GM12891 (cell line): ENCODE measurements around the gene OSM.

Experiments used
- DNase-seq: peaks from one replicate; pipeline ENCODE4 v3.0.0; 2011; ENCODE audit warnings: low spot score; ENCODE audit not compliant: insufficient read length
- FAIRE-seq: peaks from 2 replicates; lab custom pipeline; 2011; peaks lifted over from hg19 to GRCh38; lab: Jason Lieb, UNC
- PAX5 ChIP-seq: IDR thresholded peaks from 2 replicates; pipeline ENCODE4 v1.6.1; 2011; ENCODE audit warnings: low read length, moderate library complexity, mild to moderate bottlenecking; ENCODE audit not compliant: insufficient read depth, severe bottlenecking
- POLR2A ChIP-seq: IDR thresholded peaks from 2 replicates; pipeline ENCODE4 v1.6.1; 2011; ENCODE audit warnings: low read depth, low read length, control low read depth
- POLR2AphosphoS5 ChIP-seq: IDR thresholded peaks from 2 replicates; pipeline ENCODE4 v1.6.1; 2011; ENCODE audit warnings: low read depth, low read length, control low read depth
- POU2F2 ChIP-seq: IDR thresholded peaks from 2 replicates; pipeline ENCODE4 v1.6.1; 2011; ENCODE audit warnings: low read depth, mild to moderate bottlenecking, control low read depth, low read length, moderate library complexity
- SPI1 ChIP-seq: IDR thresholded peaks from 2 replicates; pipeline ENCODE4 v1.6.1; 2011; ENCODE audit warnings: low read depth, low read length, control low read depth
- TAF1 ChIP-seq: IDR thresholded peaks from 2 replicates; pipeline ENCODE4 v1.6.1; 2011; ENCODE audit warnings: low read depth, low read length, control low read depth

Gene OSM

GRCh38 chr22:30297276-30297990, 30.8 kb upstream of the OSM start:
- no peak for FAIRE-seq
- no peak for TF ChIP-seq POLR2AphosphoS5
- no peak for TF ChIP-seq POU2F2

GRCh38 chr22:30296833-30297232, 30.2 kb upstream of the OSM start:
- TF ChIP-seq POLR2AphosphoS5 (no peak), SPI1 (no peak), PAX5 (no peak), TAF1 (no peak), POLR2A (no peak), POU2F2 (no peak)
- FAIRE-seq = no peak
- no peak for DNase-seq

More at GRCh38 chr22:30297276-30297990, 30.8 kb upstream of the OSM start:
- no peak for DNase-seq

GRCh38 chr22:30296324-30296723, 29.7 kb upstream of the OSM start:
- FAIRE-seq (no peak), DNase-seq (no peak)
- no peak for TF ChIP-seq TAF1
- TF ChIP-seq POLR2AphosphoS5 = no peak
- no peak for TF ChIP-seq POU2F2
- no peak for TF ChIP-seq POLR2A
- TF ChIP-seq SPI1 = no peak
- TF ChIP-seq PAX5 = no peak

GRCh38 chr22:30295576-30295975, 28.9 kb upstream of the OSM start:
- TF ChIP-seq POU2F2 = no peak
- no peak for TF ChIP-seq TAF1
- TF ChIP-seq PAX5 = no peak
- TF ChIP-seq SPI1 = no peak
- TF ChIP-seq POLR2AphosphoS5 = no peak
- TF ChIP-seq POLR2A = no peak
- DNase-seq (no peak), FAIRE-seq (no peak)

- FAIRE-seq (no peak), DNase-seq (no peak)
- TF ChIP-seq PAX5 = no peak
Measured at GRCh38 chr22:30294830-30295229, 28.2 kb upstream of the OSM start.

GRCh38 chr22:30294066-30294465, 27.4 kb upstream of the OSM start:
- no peak for TF ChIP-seq PAX5
- TF ChIP-seq SPI1 = no peak
- TF ChIP-seq POLR2AphosphoS5 = no peak
- no peak for TF ChIP-seq POLR2A
- no peak for DNase-seq
- FAIRE-seq = no peak

GRCh38 chr22:30293026-30293425, 26.4 kb upstream of the OSM start:
- FAIRE-seq (no peak), DNase-seq (no peak)
- TF ChIP-seq PAX5 (no peak), SPI1 (no peak), POLR2AphosphoS5 (no peak), TAF1 (no peak), POU2F2 (no peak), POLR2A (no peak)

GRCh38 chr22:30292069-30292970, 25.7 kb upstream of the OSM start:
- DNase-seq = no peak
- FAIRE-seq = no peak
- TF ChIP-seq PAX5 = no peak

- DNase-seq = no peak
- TF ChIP-seq POLR2AphosphoS5 (no peak), SPI1 (no peak), TAF1 (no peak), PAX5 (no peak), POLR2A (no peak), POU2F2 (no peak)
- no peak for FAIRE-seq
Measured at GRCh38 chr22:30291058-30291892, 24.6 kb upstream of the OSM start.
